Lung microvascular endothelial cell (primary cell): ENCODE data around the gene HECTD1. TPM values are rescaled to one million over a fixed set of nuclear protein-coding genes. Genes with fewer than 3 reads are reported as not detected.
"Not testable (repeated sequence)": the region's sequence is repeated elsewhere in the genome, so short reads cannot be mapped to it uniquely, and the experiment has no call there.

Experiments used
- DNase-seq, 2 donors: peaks; one replicate each; pipeline versions ENCODE4 v3.0.0 to v3.0.0-alpha.2; 2010; ENCODE audit warnings: low read depth in 2 of 2
- total RNA-seq: library from RNA; depleted of rRNA; stranded (reverse); fragments of >200 nt; gene quantifications from 2 replicates; pipeline ENCODE4 v1.2.1, GENCODE V29; 2014

HECTD1 gene
- total RNA-seq, 1 donor from 2014 or later: 301 TPM

- DNase-seq: no peak
Observed at GRCh38 chr14:31228533-31228932, 20.9 kb upstream of the HECTD1 start.

- no peak for DNase-seq
Observed at GRCh38 chr14:31224808-31225207, 17.2 kb upstream of the HECTD1 start.

GRCh38 chr14:31223331-31223730, 15.7 kb upstream of the HECTD1 start:
- DNase-seq: no peak

- no peak for DNase-seq
Observed at GRCh38 chr14:31222834-31223233, 15.2 kb upstream of the HECTD1 start.

- no peak for DNase-seq
Observed at GRCh38 chr14:31221266-31221665, 13.7 kb upstream of the HECTD1 start.

- no peak for DNase-seq
Observed at GRCh38 chr14:31219169-31219568, 11.6 kb upstream of the HECTD1 start.

GRCh38 chr14:31216359-31216758, 8.8 kb upstream of the HECTD1 start:
- no peak for DNase-seq

GRCh38 chr14:31212893-31213292, 5.3 kb upstream of the HECTD1 start:
- no peak for DNase-seq

GRCh38 chr14:31209605-31210004, 2.0 kb upstream of the HECTD1 start:
- no peak for DNase-seq

- no peak for DNase-seq
Observed at GRCh38 chr14:31208546-31209424, 1.2 kb upstream of the HECTD1 start.

- peak in 1 of 2 donors; percentile 88 for DNase-seq
Observed at GRCh38 chr14:31207287-31207754, 272 bp downstream of the HECTD1 start.

GRCh38 chr14:31206536-31207286, 882 bp downstream of the HECTD1 start:
- peak; percentile 29 to 34 for DNase-seq

- DNase-seq: peak; percentile 35 to 49
Observed at GRCh38 chr14:31205681-31206535, 1.7 kb downstream of the HECTD1 start.

- no peak for DNase-seq
Observed at GRCh38 chr14:31204593-31205534, 2.7 kb downstream of the HECTD1 start.

GRCh38 chr14:31203899-31204592, 3.5 kb downstream of the HECTD1 start:
- DNase-seq: not testable (repeated sequence)

- no peak for DNase-seq
Observed at GRCh38 chr14:31203414-31203742, 4.2 kb downstream of the HECTD1 start.

GRCh38 chr14:31201111-31201510, 6.5 kb downstream of the HECTD1 start:
- peak in 1 of 2 donors; percentile 31 for DNase-seq

- no peak for DNase-seq
Observed at GRCh38 chr14:31200702-31200990, 6.9 kb downstream of the HECTD1 start.

GRCh38 chr14:31197671-31198070, 9.9 kb downstream of the HECTD1 start:
- no peak for DNase-seq

GRCh38 chr14:31196839-31197492, 10.6 kb downstream of the HECTD1 start:
- DNase-seq: no peak
